Measurements from ENCODE around the gene CGB1. TPM values are rescaled to one million over a fixed set of nuclear protein-coding genes. Genes with fewer than 3 reads are reported as not detected.
A peak's percentile ranks its signal among the peaks of the same experiment; 100 is the strongest.

CGB1 gene
- total and polyA plus RNA-seq, 9 of the 15 experiments (the other 6 are each of a cell fraction or from before 2014, with no cell fraction given) = not detected

DNA sequence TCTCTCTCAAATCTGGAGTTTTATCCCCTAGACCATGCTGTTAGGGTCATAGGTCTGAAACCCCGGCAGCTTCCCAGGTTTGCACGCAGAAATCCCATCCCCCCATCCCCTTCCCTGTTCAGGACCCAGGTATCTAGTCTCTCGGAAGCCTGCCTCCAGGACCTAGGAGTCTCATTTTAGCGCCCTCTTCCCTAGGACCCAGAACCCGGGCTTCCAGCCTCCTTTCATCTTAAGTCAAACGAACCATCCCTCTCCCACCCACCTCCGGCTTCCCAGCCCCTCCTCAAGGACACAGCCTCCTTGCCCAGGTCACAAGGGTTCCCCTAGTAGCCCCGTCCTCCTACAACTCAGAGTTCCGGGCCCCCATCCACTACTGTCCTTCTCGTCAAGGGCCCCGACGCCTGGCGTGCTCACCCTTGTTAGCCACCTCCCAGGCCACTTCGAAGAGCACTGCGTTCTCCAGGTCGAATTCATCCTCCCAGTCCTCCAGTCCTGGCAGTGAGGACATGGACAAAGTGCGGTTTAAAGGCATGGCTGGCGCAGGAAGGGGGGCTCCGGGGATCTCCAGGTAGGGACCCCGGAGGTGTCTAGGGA is 44.0 kb downstream of the CGB1 start:
- DNase-seq (ENCODE audit: extremely low read depth in 1 of 4, low spot score in 3 of 4) = peak in 1 of 4 experiments; percentile 43
- ATAC-seq = peak; percentile 4
- TF ChIP-seq, protein P1, sequence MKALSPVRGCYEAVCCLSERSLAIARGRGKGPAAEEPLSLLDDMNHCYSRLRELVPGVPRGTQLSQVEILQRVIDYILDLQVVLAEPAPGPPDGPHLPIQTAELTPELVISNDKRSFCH (CRISPR knock-in tag; IDR thresholded peaks at IDR 0.05) = no peak
- TF ChIP-seq, protein P1 (tag; IDR thresholded peaks at IDR 0.05) = 0 out of 2 replicates have a peak, but pooled peaks have one; percentile 41
- no peak for TF ChIP-seq ZNF175 (CRISPR knock-in tag; IDR thresholded peaks at IDR 0.05; ENCODE audit: low read depth)
- TF ChIP-seq ZNF263 (CRISPR knock-in tag; IDR thresholded peaks at IDR 0.05; ENCODE audit: borderline replicate concordance) = peak; percentile 44; the same call in 1 of the 2 replicates
- TF ChIP-seq RBM25 (IDR thresholded peaks at IDR 0.05; ENCODE audit: low read depth, low read length, severe bottlenecking) = no peak
- TF ChIP-seq PHF8 (IDR thresholded peaks at IDR 0.05; ENCODE audit: borderline replicate concordance, low read length) = peak; percentile 56; the same call in 1 of the 2 replicates
- TF ChIP-seq ZNF239 (CRISPR knock-in tag; IDR thresholded peaks at IDR 0.05) = no peak
- no peak for TF ChIP-seq SMARCC2 (IDR thresholded peaks at IDR 0.05; ENCODE audit: low read depth)
- no peak for TF ChIP-seq TBP (optimal IDR thresholded peaks at IDR 0.05; ENCODE audit: low read depth, low read length)
- no peak for TF ChIP-seq CBFA2T3 (IDR thresholded peaks at IDR 0.05)
- TF ChIP-seq, protein P2, sequence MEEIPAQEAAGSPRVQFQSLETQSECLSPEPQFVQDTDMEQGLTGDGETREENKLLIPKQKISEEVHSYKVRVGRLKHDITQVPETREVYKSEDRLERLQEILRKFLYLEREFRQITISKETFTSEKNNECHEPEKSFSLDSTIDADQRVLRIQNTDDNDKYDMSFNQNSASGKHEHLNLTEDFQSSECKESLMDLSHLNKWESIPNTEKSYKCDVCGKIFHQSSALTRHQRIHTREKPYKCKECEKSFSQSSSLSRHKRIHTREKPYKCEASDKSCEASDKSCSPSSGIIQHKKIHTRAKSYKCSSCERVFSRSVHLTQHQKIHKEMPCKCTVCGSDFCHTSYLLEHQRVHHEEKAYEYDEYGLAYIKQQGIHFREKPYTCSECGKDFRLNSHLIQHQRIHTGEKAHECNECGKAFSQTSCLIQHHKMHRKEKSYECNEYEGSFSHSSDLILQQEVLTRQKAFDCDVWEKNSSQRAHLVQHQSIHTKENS (CRISPR knock-in tag; IDR thresholded peaks at IDR 0.05) = no peak
- TF ChIP-seq, protein P3, sequence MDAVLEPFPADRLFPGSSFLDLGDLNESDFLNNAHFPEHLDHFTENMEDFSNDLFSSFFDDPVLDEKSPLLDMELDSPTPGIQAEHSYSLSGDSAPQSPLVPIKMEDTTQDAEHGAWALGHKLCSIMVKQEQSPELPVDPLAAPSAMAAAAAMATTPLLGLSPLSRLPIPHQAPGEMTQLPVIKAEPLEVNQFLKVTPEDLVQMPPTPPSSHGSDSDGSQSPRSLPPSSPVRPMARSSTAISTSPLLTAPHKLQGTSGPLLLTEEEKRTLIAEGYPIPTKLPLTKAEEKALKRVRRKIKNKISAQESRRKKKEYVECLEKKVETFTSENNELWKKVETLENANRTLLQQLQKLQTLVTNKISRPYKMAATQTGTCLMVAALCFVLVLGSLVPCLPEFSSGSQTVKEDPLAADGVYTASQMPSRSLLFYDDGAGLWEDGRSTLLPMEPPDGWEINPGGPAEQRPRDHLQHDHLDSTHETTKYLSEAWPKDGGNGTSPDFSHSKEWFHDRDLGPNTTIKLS (IDR thresholded peaks at IDR 0.05; ENCODE audit: borderline replicate concordance, low read depth) = 0 out of 2 replicates have a peak, but pooled peaks have one; percentile 9
- TF ChIP-seq CEBPB (tag; IDR thresholded peaks at IDR 0.05) = no peak
- TF ChIP-seq CBFB (CRISPR knock-in tag; IDR thresholded peaks at IDR 0.05) = 0 out of 2 replicates have a peak, but pooled peaks have one; percentile 77
- no peak for TF ChIP-seq JUN (IDR thresholded peaks at IDR 0.05; ENCODE audit: borderline replicate concordance, low read depth, low read length)
- TF ChIP-seq JUN (CRISPR knock-in tag; IDR thresholded peaks at IDR 0.05; ENCODE audit: borderline replicate concordance) = no peak
- TF ChIP-seq ZNF12 (CRISPR knock-in tag; IDR thresholded peaks at IDR 0.05) = 0 out of 2 replicates have a peak, but pooled peaks have one; percentile 21
- no peak for TF ChIP-seq SP1 (CRISPR knock-in tag; IDR thresholded peaks at IDR 0.05)
- no peak for TF ChIP-seq MTA3 (IDR thresholded peaks at IDR 0.05; ENCODE audit: borderline replicate concordance)
- peak; percentile 73; the same call in 1 of the 2 replicates for TF ChIP-seq PHB (CRISPR knock-in tag; IDR thresholded peaks at IDR 0.05)

More for the DNA sequence above, 44.0 kb downstream of the CGB1 start:
- Histone ChIP-seq H3K4me3 (peak overlapping the region; percentile 87), H4K20me1 (replicated peaks; ENCODE audit: control insufficient read depth, insufficient read depth, low read length) (no peaks in the 10 kb centered on the region), H3K79me2 (ENCODE audit: control insufficient read depth, insufficient read depth, low read length) (peaks cover 69% of the 10 kb centered on the region), H3K9me3 (replicated peaks; ENCODE audit: control insufficient read depth, insufficient read depth, low read depth, low read length) (no peaks in the 10 kb centered on the region), H3K4me2 (ENCODE audit: insufficient read depth, low read length) (peak overlapping the region; percentile 88), H3K9me1 (ENCODE audit: control insufficient read depth, insufficient read depth, low read length) (no peaks in the 10 kb centered on the region), H3K4me1 (replicated peaks in 1 of 2; ENCODE audit: control insufficient read depth in 2 of 2, insufficient read depth in 2 of 2, low read length in 2 of 2) (peaks cover 5 to 30% of the 10 kb centered on the region in 2 experiments; a peak in 4 of 5 replicates), H3K27me3 (ENCODE audit: control insufficient read depth in 2 of 2, insufficient read depth in 2 of 2, low read length in 2 of 2) (no peaks in the 10 kb centered on the region), H3K27ac (ENCODE audit: extremely low read depth, low read depth, low read length) (peak overlapping the region; percentile 73), H3K9ac (ENCODE audit: insufficient read depth in 1 of 2, low read depth in 2 of 2, low read length in 2 of 2) (peak overlapping the region; percentile 84 to 94), H3K36me3 (ENCODE audit: control insufficient read depth, insufficient read depth, low read length) (peaks cover 44% of the 10 kb centered on the region), H2AFZ (ENCODE audit: low read depth, low read length) (peak overlapping the region; percentile 55)
- ChIA-PET POLR2A (interaction anchor here (0.7 to 3.0 kb wide), 14 partner anchors 8 to 332 kb away, joined by 3 to 42 read pairs (median 4); partner anchors contain the start of genes FTL, PPP1R15A and SLC6A16), CTCF (ENCODE audit: low intra/inter-chr PET ratio) (interaction anchor here (0.7 kb wide), 1 partner anchor 114 kb away, joined by 3 read pairs; no protein-coding TSS in a partner anchor)
- FAIRE-seq = no peak
- in situ Hi-C loops (cut with MboI) = no loop called here
- 2% methylated on average over 20 of the region's 20 CpGs for WGBS (ENCODE audit: insufficient coverage, low coverage, missing lambda C conversion rate)
- BruUV-seq (replicated peaks) = no TSS peak
- intact Hi-C loops (cut with micrococcal nuclease) = loop anchor here (10.0 kb wide), 2 partner anchors 162 to 232 kb away; partner anchors contain the start of genes HRC and TRPM4

All from K562 (cell line).